Cardiac fibroblast (primary cell): ENCODE measurements around the gene PRICKLE4.
A peak's percentile ranks its signal among the peaks of the same experiment; 100 is the strongest.

Source experiments
- DNase-seq, 2 donors: peaks; one replicate each; pipeline versions ENCODE4 v3.0.0 to v3.0.0-alpha.2; 2010; ENCODE audit warnings: low read depth in 2 of 2
- H3K4me3 ChIP-seq, 2 donors: replicated peaks in 1 of 2; 1 replicate in 1 of 2; 2 replicates in 1 of 2; pipeline ENCODE4 v1.5.1; 2011; ENCODE audit warnings: low read depth in 2 of 2, low read length in 2 of 2, mild to moderate bottlenecking in 2 of 2, moderate library complexity in 1 of 2
- CTCF ChIP-seq: IDR thresholded peaks from one replicate; pipeline ENCODE4 v1.5.1; 2011; ENCODE audit warnings: low read depth, mild to moderate bottlenecking, low read length, inconsistent platforms

The PRICKLE4 gene

GRCh38 chr6:41826343-41827022 lies 45.9 kb downstream of the PRICKLE4 start:
- no peak for DNase-seq
- no peak for TF ChIP-seq CTCF
- no peak overlapping the region for H3K4me3 ChIP-seq

GRCh38 chr6:41832263-41832662 lies 51.7 kb downstream of the PRICKLE4 start:
- H3K4me3 ChIP-seq = no peak overlapping the region
- no peak for TF ChIP-seq CTCF
- no peak for DNase-seq

GRCh38 chr6:41836022-41836659 lies 55.6 kb downstream of the PRICKLE4 start:
- DNase-seq = peak in 1 of 2 donors; percentile 14
- no peak overlapping the region for H3K4me3 ChIP-seq
- no peak for TF ChIP-seq CTCF

GRCh38 chr6:41836660-41837052 lies 56.1 kb downstream of the PRICKLE4 start:
- DNase-seq = peak in 1 of 2 donors; percentile 33
- no peak overlapping the region for H3K4me3 ChIP-seq
- no peak for TF ChIP-seq CTCF
